Endometrial microvascular endothelial cells (primary cell): ENCODE data around the gene ZNF322. TPM values are rescaled to one million over a fixed set of nuclear protein-coding genes. Genes with fewer than 3 reads are reported as not detected.

Source experiments
- in situ Hi-C: cut with HindIII; loops from 2 replicates; pipeline ENCODE4 v1.10.0; 2017; ENCODE audit warnings: low sequenced_read_pairs, low pct_unique_long_range_greater_than_20kb; ENCODE audit errors: inconsistent ontology term
- total RNA-seq: library from RNA; depleted of rRNA; stranded (reverse); fragments of >200 nt; gene quantifications from one replicate; pipeline ENCODE4 v1.2.3, GENCODE V29; 2015; ENCODE audit errors: inconsistent ontology term

Gene ZNF322
- total RNA-seq, 1 donor from 2014 or later = 12.5 TPM

GRCh38 chr6:26623339-26623859 is 36.1 kb downstream of the ZNF322 start:
- in situ Hi-C loops = no loop called here

GRCh38 chr6:26613689-26614683 is 45.6 kb downstream of the ZNF322 start:
- in situ Hi-C loops = no loop called here

- in situ Hi-C loops = no loop called here
Observed at GRCh38 chr6:26613201-26613600, 46.3 kb downstream of the ZNF322 start.

- in situ Hi-C loops = no loop called here
Observed at GRCh38 chr6:26611599-26611998, 47.9 kb downstream of the ZNF322 start.

- in situ Hi-C loops = no loop called here
Observed at GRCh38 chr6:26609463-26609862, 50.1 kb downstream of the ZNF322 start.

GRCh38 chr6:26607434-26608230 is 51.9 kb downstream of the ZNF322 start:
- in situ Hi-C loops = no loop called here

GRCh38 chr6:26604797-26605196 is 54.7 kb downstream of the ZNF322 start:
- in situ Hi-C loops = no loop called here

GRCh38 chr6:26604026-26604425 is 55.5 kb downstream of the ZNF322 start:
- in situ Hi-C loops = no loop called here

GRCh38 chr6:26602262-26602661 is 57.3 kb downstream of the ZNF322 start:
- in situ Hi-C loops = no loop called here

GRCh38 chr6:26600759-26601158 is 58.8 kb downstream of the ZNF322 start:
- in situ Hi-C loops = no loop called here

- in situ Hi-C loops = no loop called here
Observed at GRCh38 chr6:26599591-26599990, 60.0 kb downstream of the ZNF322 start.

GRCh38 chr6:26599134-26599533 is 60.4 kb downstream of the ZNF322 start:
- in situ Hi-C loops = no loop called here

GRCh38 chr6:26598267-26598666 is 61.3 kb downstream of the ZNF322 start:
- in situ Hi-C loops = no loop called here

GRCh38 chr6:26597821-26598220 is 61.7 kb downstream of the ZNF322 start:
- in situ Hi-C loops = no loop called here

- in situ Hi-C loops = no loop called here
Observed at GRCh38 chr6:26597389-26597766, 62.2 kb downstream of the ZNF322 start.

- in situ Hi-C loops = no loop called here
Observed at GRCh38 chr6:26596579-26597388, 62.8 kb downstream of the ZNF322 start, which contains the start of gene ABT1. TSS of gene ABT1 (plus strand) at chr6:26596953. CDS start at chr6:26596983, 30 bp downstream.

- in situ Hi-C loops = no loop called here
Observed at GRCh38 chr6:26595669-26596269, 63.8 kb downstream of the ZNF322 start.
